Measurements from ENCODE around the gene ANKRD23. TPM values are rescaled to one million over a fixed set of nuclear protein-coding genes. Genes with fewer than 3 reads are reported as not detected.

Gene ANKRD23
- total RNA-seq, 6 experiments from 2014 or later = 0.71 to 1.8 (median 1.3) TPM

GRCh38 chr2:96824079-96824870, 19.5 kb downstream of the ANKRD23 start:
- Mint-ChIP-seq H3K4me3 (no peak overlapping the region), H3K9me3 (no peaks in the 10 kb centered on the region), H3K4me1 (ENCODE audit: low read depth) (peaks cover 11% of the 10 kb centered on the region), H3K27me3 (ENCODE audit: insufficient read depth) (no peaks in the 10 kb centered on the region; the same call in none of the 2 replicates), H3K27ac (no peak overlapping the region), H3K36me3 (ENCODE audit: low read depth) (peaks cover 8% of the 10 kb centered on the region)
- TF ChIP-seq, protein P1, sequence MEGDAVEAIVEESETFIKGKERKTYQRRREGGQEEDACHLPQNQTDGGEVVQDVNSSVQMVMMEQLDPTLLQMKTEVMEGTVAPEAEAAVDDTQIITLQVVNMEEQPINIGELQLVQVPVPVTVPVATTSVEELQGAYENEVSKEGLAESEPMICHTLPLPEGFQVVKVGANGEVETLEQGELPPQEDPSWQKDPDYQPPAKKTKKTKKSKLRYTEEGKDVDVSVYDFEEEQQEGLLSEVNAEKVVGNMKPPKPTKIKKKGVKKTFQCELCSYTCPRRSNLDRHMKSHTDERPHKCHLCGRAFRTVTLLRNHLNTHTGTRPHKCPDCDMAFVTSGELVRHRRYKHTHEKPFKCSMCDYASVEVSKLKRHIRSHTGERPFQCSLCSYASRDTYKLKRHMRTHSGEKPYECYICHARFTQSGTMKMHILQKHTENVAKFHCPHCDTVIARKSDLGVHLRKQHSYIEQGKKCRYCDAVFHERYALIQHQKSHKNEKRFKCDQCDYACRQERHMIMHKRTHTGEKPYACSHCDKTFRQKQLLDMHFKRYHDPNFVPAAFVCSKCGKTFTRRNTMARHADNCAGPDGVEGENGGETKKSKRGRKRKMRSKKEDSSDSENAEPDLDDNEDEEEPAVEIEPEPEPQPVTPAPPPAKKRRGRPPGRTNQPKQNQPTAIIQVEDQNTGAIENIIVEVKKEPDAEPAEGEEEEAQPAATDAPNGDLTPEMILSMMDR (IDR thresholded peaks at IDR 0.05) = no peak
- peak; percentile 22 for DNase-seq

GRCh38 chr2:96823198-96823597, 20.6 kb downstream of the ANKRD23 start:
- DNase-seq = no peak
- peaks cover 16% of the 10 kb centered on the region for H3K4me1 Mint-ChIP-seq (ENCODE audit: low read depth)
- no peak overlapping the region for H3K27ac Mint-ChIP-seq
- no peak overlapping the region for H3K4me3 Mint-ChIP-seq
- TF ChIP-seq, protein P1 (IDR thresholded peaks at IDR 0.05) = no peak
- no peaks in the 10 kb centered on the region; the same call in none of the 2 replicates for H3K27me3 Mint-ChIP-seq (ENCODE audit: insufficient read depth)
- H3K9me3 Mint-ChIP-seq = no peaks in the 10 kb centered on the region
- H3K36me3 Mint-ChIP-seq (ENCODE audit: low read depth) = peaks cover 4% of the 10 kb centered on the region

- DNase-seq = no peak
- TF ChIP-seq, protein P1 (IDR thresholded peaks at IDR 0.05) = no peak
- Mint-ChIP-seq H3K4me3 (no peak overlapping the region), H3K27me3 (ENCODE audit: insufficient read depth) (no peaks in the 10 kb centered on the region; the same call in none of the 2 replicates), H3K9me3 (no peaks in the 10 kb centered on the region), H3K27ac (no peak overlapping the region), H3K4me1 (ENCODE audit: low read depth) (peaks cover 19% of the 10 kb centered on the region), H3K36me3 (ENCODE audit: low read depth) (peaks cover 4% of the 10 kb centered on the region)
Observed at GRCh38 chr2:96822786-96823185, 21.0 kb downstream of the ANKRD23 start.

DNA sequence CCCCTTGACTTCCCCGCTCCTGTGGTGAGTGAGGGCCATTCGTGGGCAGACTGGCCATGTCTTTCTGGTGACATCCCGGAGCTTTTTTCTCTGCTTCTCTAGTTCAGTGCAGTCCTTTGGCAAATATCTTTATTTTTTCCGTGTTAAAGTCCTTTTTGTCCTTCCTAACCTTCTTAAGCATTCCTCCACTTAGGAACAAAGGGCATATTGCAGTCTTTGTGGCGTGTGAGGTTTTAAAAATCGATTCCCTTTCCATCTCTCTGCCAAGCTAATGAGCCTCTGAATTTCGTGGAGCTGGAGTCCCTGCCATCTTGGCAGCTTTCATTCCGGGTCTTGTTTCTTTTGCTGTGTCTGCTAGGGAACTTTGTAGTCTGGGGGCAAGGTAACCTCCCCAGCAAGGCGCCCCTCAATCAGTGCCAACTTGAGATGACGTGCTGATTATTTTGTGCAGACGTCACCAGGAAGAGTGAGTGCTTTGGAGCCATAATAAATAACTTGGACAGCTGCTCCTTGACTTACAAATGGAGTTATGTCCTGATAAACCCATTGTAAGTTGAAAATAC, 22.6 kb downstream of the ANKRD23 start:
- TF ChIP-seq, protein P1 (IDR thresholded peaks at IDR 0.05) = no peak
- no peak overlapping the region for H3K4me3 Mint-ChIP-seq
- H3K4me1 Mint-ChIP-seq (ENCODE audit: low read depth) = peaks cover 26% of the 10 kb centered on the region
- DNase-seq = no peak
- H3K27me3 Mint-ChIP-seq (ENCODE audit: insufficient read depth) = no peaks in the 10 kb centered on the region; the same call in none of the 2 replicates
- H3K27ac Mint-ChIP-seq = no peak overlapping the region
- H3K36me3 Mint-ChIP-seq (ENCODE audit: low read depth) = peaks cover 4% of the 10 kb centered on the region
- H3K9me3 Mint-ChIP-seq = no peaks in the 10 kb centered on the region

- DNase-seq = no peak
- Mint-ChIP-seq H3K36me3 (ENCODE audit: low read depth) (peaks cover 4% of the 10 kb centered on the region), H3K27me3 (ENCODE audit: insufficient read depth) (no peaks in the 10 kb centered on the region; the same call in 1 of the 2 replicates), H3K4me1 (ENCODE audit: low read depth) (peaks cover 33% of the 10 kb centered on the region), H3K9me3 (no peaks in the 10 kb centered on the region), H3K27ac (no peak overlapping the region), H3K4me3 (no peak overlapping the region)
- TF ChIP-seq, protein P1 (IDR thresholded peaks at IDR 0.05) = no peak
Observed at GRCh38 chr2:96819876-96820511, 23.8 kb downstream of the ANKRD23 start.
